SK-N-SH (cell line): ENCODE data around the gene PGK2.

Experiments used
- CTCF ChIP-seq: fragments of 200-600 bp; sonication (generic); IDR thresholded peaks from 2 replicates; pipeline ENCODE4 v1.6.1; 2017; ENCODE audit warnings: antibody characterized with exemption, mild to moderate bottlenecking, moderate library complexity
- EP300 ChIP-seq, 2 experiments: IDR thresholded peaks; 2 replicates each; pipeline versions ENCODE4 v1.4.0 to v1.6.1; 2012; ENCODE audit warnings: borderline replicate concordance in 1 of 2, low read depth in 1 of 2, low read length in 1 of 2
- TF ChIP-seq, protein P1 (sequence below): IDR thresholded peaks from 2 replicates; pipeline ENCODE4 v1.6.1; 2012; ENCODE audit warnings: mild to moderate bottlenecking, low read depth, low read length, moderate library complexity
- TF ChIP-seq, protein P2 (sequence below): IDR thresholded peaks from 2 replicates; pipeline ENCODE4 v1.4.0; 2012; ENCODE audit warnings: low read depth, borderline replicate concordance

GRCh38 chr6:49806145-49806544 lies 19.1 kb upstream of the PGK2 start:
- TF ChIP-seq CTCF (no peak), EP300 (IDR thresholded peaks at IDR 0.05; ENCODE audit: borderline replicate concordance in 1 of 2, low read depth in 1 of 2, low read length in 1 of 2) (no peak)
- TF ChIP-seq, protein P1, sequence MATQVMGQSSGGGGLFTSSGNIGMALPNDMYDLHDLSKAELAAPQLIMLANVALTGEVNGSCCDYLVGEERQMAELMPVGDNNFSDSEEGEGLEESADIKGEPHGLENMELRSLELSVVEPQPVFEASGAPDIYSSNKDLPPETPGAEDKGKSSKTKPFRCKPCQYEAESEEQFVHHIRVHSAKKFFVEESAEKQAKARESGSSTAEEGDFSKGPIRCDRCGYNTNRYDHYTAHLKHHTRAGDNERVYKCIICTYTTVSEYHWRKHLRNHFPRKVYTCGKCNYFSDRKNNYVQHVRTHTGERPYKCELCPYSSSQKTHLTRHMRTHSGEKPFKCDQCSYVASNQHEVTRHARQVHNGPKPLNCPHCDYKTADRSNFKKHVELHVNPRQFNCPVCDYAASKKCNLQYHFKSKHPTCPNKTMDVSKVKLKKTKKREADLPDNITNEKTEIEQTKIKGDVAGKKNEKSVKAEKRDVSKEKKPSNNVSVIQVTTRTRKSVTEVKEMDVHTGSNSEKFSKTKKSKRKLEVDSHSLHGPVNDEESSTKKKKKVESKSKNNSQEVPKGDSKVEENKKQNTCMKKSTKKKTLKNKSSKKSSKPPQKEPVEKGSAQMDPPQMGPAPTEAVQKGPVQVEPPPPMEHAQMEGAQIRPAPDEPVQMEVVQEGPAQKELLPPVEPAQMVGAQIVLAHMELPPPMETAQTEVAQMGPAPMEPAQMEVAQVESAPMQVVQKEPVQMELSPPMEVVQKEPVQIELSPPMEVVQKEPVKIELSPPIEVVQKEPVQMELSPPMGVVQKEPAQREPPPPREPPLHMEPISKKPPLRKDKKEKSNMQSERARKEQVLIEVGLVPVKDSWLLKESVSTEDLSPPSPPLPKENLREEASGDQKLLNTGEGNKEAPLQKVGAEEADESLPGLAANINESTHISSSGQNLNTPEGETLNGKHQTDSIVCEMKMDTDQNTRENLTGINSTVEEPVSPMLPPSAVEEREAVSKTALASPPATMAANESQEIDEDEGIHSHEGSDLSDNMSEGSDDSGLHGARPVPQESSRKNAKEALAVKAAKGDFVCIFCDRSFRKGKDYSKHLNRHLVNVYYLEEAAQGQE, result no peak
- TF ChIP-seq, protein P2, sequence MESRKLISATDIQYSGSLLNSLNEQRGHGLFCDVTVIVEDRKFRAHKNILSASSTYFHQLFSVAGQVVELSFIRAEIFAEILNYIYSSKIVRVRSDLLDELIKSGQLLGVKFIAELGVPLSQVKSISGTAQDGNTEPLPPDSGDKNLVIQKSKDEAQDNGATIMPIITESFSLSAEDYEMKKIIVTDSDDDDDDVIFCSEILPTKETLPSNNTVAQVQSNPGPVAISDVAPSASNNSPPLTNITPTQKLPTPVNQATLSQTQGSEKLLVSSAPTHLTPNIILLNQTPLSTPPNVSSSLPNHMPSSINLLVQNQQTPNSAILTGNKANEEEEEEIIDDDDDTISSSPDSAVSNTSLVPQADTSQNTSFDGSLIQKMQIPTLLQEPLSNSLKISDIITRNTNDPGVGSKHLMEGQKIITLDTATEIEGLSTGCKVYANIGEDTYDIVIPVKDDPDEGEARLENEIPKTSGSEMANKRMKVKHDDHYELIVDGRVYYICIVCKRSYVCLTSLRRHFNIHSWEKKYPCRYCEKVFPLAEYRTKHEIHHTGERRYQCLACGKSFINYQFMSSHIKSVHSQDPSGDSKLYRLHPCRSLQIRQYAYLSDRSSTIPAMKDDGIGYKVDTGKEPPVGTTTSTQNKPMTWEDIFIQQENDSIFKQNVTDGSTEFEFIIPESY, result no peak
